ENCODE results near the gene INKA2.
A peak's percentile ranks its signal among the peaks of the same experiment; 100 is the strongest.

INKA2 gene

DNA sequence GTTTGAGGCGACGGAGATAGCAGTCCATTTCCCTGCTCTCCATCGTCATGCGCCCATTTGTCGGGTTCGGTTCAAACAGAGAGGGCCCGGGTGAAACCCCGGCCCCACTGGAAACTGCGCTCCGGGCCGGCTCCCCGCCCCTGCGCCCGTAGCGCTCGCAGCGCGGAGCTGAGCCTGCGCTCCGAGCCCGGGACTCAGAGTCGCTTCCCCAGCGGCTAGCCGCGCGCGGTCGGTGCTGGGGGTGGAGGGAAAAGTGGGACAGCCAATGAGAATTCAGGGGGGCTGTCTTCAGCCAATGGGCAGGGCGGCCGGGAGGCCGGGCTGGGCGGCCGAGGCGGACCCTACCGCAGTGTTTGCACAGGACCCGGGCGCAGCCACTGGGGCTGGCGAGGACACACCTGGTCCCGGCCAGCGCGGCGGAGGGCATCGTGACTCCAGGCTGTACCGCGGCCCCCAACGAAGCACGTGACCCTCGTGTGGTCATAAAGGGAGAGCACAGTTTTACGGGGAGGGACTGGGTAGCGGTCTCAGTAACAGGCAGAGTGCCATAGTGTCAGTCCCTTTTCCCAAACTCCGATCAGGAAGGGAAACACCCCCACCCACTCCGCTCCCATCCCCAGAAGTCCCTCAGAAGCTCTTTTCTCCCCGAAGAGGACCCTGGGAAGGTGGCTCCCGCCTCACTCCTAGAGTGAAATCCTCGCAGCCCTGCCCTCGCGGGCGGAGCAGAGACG lies at the start of gene INKA2:
Gene INKA2 (minus strand): TSS at position 202 of the 731 bp plus-strand sequence. CDS start 153 bp downstream, at position 49.
- DNase-seq, result peak; percentile 61

DNA sequence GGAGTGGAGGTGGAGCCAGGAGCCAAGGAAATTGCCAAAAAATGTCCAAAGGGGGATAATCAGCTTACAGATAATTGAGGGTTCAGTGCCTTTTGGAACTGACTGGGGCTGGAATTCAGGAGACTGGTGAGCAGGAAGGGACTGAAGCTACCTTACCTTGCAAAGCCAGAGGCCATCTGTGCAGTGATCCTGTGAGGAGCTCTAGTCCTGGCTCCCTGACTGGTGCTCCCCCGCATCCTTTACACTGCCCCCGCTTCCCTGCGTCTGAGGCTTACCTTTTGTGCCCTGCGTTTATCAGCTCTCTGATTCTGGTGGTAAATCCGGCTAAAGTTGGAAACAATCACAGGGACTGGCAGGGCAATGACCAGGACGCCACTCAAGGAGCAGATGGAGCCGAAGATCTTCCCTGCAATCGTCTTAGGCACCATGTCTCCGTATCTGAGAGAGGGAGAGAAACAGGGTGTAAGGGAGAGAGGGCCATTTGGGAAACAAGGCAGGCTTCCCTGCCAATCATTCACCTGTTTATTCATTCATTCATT lies 47.5 kb upstream of the INKA2 start:
- DNase-seq, result no peak

DNA sequence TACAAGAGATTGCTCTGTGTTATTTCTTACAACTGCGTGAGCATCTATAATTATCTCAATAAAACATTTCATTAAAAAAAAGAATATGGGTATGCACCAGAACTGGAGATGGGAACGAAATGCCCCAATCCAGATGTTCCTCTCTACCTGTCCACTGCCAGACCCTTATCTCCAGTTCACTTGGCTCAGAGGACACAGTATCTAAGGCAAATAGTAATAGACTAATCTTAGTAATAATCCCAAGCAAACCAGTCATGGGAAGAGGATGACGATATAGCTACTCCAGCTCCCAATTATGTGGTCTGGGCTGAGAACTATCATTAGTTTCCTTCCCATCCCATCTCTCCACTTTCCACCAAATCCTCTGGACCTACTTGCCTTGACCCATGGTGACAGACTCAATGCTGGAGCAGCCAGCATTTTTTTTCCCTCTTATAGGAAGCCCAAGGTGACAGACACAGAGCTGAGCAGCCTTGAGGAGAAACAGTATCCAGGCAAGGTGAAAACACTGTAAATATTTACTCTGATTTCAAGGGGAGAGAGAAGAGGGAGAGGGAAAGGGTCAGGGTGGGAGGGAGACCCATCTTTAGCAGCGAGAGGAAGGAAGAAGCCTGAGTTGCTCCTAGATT lies 45.2 kb upstream of the INKA2 start:
- DNase-seq, result no peak

DNA sequence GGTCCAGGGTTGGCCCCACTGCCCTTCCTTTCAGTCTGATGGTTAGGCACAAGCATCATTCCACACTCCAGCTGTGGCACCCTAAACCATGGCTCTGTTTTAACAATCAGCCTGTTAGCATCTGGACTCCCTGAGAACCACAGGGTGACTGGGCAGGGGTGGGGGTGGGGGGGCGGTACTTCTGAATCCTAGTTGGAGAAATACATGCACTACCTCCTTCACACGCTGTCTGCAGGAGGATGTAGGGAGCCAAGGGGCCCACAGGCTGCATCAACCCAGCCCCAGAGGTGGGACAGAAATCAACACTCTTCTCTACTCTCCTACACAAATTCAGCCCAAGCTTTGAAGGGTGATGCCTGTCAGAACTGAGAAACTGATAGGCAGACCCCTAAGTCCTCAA lies 40.4 kb upstream of the INKA2 start:
- DNase-seq, result no peak

DNA sequence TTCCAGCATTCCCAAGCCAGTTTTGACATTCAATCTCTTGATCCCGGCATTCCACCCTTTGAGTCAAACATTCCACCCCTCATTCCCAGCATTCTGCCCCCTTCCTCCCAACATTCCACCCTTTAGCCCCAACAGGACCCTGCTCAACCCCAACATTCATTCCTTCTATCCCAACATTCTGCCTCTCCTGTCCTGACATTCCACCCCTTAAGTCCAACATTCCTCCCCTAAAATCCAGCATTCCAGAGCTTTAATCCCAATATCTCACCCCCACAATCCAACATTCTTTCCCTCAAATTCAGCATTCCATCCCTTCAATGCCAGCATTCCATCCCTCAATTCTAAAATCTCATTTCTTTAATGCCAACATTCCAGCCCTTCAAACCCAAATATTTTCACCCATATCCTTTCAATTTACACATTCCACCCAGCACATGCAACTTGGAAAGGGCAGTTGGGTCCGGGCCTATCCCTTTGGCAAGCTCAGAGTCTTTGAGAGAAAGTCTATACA lies 39.4 kb upstream of the INKA2 start:
- no peak for DNase-seq

DNA sequence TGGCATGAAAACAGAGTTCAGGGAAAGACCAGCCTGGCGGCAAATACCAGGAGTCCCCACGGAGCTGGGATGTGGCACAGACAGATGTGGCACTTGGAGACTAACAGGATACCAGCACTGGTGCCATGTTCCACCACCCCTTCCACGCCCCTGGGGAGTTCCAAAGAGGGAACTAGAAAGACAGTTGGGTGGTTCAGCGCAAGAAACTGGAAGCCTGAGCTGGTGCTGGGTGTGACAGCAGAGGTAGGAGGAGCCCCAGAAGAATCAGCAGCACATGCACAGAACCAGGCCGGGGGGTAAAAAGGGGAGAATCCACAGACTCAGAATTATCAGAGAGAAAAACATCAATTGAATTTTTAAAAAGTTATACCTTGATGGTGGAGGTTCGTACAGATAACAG lies 38.9 kb upstream of the INKA2 start:
- DNase-seq, result no peak

DNA sequence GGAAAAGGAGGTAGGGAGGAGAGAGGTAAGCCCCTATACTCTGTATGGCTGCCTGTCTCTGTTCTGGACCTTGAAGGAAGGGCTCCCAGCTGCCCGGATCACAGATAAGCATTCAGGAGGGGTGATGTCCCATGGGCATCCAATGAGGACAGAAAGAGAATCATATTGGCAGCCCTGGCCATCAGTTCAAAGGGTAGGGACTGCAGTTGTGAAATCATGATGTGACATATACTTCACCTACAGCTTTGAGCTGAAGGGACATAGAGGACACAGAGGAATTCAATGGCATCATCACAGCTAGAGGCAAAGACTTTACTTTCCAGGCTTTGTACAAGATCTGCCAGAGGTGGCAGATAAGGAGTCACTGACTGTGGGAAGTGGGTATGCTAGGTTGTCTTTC lies 38.1 kb upstream of the INKA2 start:
- DNase-seq, result no peak

DNA sequence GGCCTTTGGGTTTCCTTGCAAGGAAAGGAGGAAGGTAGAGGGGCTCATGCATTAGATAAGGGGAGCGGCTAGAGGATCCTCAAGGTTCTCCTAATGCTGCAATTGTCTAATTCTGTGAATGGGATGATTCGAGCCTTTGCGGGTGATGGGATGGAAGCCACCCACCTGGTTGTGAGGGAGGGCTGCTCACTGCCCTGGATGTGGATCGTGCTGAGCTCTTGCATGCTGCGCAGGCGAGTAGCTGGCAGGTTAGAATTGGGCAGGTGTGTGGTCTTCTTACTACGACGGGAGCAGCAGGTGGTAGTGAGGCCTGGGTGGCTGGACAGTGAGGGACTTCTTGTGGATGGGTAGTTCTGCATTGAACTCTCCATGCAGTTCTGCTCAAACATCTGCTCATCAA lies 37.7 kb upstream of the INKA2 start:
- no peak for DNase-seq

DNA sequence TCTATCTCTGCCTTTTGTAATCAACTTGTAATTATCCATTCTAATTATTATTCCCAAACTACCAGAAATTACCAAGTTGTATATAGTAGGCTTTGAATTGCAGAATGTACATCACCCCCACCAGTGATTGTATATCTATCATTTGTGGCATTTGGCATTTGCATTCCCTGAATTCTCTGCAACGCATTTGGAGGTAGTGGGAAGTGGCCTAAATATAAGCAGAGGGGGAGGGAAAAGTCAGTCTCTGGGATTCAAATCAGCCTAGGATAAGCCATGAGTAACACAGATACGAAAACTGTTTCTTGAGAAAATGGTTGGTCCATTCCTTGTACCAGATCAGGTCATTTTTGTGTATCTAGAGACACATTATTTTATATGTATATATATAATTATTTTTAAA lies 37.2 kb upstream of the INKA2 start:
- no peak for DNase-seq

DNA sequence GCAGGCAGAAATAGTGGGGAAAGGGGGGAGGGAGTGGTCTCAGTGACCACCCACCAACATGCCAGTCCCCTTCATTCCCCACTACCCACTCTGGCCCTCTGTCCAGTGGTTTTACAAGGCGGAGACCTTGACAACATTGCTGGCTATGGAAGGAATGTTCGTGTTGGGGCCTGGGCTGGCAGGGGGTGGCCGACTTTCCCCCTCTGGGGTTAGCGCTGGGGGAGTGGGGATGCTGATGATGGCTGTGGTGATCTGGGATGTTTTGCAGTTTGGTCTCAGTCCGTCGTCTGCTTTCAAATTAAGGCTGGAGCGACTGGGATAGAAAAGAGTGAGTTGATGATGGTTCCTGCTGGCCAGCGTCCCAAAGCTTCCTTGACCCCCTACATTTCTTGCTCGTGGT lies 36.8 kb upstream of the INKA2 start:
- DNase-seq, result no peak

DNA sequence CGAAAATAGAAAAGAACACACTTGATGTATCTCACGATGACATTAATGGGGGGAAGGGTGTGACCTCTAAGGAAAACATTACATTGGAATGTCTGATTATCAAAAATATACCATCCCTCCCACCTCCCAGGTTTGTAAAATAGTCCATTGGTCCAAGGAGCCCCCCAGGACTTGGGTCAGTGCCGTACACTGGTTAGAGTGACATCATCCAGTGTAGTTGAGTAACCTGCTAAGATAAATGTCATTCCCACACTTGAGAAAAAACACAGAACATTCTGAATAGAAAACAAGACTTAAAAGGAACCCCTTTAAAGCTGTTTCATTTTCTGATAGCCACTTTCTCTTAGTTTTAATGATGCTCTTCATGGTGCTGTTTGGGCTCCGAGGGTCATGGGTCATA lies 31.7 kb upstream of the INKA2 start:
- DNase-seq, result no peak

DNA sequence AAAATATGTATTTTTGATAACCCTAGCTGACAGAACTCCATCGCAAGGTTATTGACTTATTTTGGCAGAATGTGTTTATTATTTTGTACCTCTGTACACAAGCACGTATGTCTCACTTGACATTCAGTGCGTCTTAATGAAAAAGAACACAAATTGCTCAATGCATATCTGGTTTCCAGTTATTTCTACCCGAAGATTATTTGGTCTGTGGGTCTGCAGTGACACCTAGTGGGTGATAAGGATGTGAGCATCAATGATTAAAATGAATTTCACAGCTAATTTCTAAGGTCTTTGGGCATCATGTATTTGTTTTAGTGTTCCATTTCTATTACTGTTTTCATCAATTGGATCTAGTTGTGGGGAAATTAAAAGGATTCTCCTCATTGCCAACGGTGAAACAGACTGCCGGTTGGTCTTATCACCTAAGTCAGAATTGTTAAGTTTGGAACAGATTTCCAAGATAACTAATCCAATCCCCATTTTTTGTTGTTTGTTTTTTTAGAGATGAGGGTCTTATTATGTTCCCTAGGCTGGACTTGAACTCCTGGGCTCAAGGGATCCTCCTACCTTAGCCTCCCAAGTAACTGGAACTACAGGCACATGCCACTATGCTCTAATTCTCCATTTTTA lies 30.4 kb upstream of the INKA2 start:
- peak; percentile 58 for DNase-seq

DNA sequence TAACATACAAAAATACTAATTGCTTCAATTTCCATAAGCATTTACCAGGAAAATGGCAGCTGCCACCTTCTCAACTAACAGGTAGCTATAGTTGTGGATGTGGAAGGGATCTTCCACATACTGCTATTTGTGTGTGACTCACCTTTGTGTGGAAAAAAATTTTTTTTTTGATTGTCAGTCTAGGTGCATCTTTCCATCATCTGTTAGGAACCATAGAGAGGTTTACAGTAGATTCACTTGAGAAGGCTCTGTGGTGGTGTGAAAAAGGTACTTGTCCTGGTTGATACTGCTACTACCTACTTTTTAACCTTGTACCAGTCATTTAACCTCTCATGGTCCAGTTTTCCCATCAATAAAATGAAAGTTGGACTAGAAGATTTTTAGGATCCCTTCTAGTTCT lies 29.4 kb upstream of the INKA2 start:
- DNase-seq, result peak; percentile 12

DNA sequence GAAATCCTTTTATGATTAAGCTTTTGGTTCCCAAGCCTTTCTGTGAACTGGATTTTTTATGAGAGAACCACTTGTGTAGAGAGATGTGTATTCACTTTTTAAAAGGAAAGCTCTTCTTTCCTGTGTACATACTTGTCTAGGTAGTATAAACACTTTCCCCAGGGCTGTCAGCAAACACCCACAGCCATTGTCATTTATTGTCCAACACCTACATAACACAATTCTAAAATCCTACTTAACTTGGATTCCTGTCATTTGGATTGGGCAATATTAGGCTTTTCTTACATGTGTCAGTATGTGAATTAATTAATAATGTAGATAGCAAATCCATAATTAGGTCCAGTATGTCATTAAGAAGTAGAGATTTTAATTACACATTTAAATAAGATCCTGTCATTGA lies 28.8 kb upstream of the INKA2 start:
- no peak for DNase-seq

DNA sequence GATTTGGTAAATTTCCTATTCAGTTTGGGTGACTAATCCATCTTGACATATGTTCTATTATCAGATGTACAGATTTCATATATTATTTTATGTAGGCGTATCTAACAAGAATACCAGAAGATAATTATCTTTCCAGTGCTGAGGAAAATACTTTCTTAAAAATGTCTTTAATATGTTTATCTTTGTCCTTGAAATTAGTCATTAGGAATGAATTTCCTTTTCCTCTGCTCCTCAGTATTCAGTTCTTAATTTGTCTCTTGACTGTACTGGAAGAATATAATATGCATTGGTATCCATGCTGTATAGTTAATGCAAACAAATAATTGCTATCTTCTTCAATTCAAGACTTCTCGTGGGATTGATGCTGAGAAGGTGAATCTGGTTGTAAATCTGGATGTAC lies 23.1 kb upstream of the INKA2 start:
- DNase-seq, result no peak

DNA sequence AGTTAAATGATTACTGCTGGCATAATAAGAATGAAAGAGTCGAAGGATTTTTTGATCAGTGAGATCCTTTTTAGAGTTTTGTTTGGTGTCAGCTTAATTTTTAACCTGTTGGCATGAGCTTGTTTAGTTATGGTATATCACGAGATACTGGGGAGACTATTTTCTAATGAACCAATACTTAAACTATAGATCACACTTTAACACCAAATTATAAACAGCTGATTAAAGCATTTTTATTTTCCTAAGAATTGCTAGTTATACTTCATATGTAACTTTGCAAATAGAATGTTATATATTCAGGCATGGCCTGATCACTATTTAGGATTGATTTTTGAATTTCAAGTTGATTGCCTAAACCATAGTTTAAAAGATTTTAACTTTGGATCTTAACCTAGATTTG lies 22.5 kb upstream of the INKA2 start:
- no peak for DNase-seq

DNA sequence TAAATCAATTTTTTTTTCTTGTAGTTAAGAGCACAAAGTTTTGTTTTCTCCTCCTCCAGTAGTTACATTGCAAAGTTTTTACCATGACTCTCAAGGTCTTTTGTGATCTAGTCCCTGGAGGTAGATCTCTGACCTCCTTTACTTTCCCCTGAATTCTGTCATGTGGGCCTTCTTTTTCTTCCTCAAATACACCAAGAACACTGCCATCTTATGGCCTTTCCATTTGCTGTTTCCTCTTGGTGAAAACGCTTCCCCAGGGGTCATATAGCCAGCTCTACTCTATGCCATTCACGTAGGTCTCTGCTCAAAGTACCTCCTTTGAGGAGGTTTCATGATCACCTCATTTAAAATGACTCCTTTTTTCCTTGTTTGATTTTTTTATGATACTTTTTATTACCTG lies 19.2 kb upstream of the INKA2 start:
- DNase-seq, result no peak

DNA sequence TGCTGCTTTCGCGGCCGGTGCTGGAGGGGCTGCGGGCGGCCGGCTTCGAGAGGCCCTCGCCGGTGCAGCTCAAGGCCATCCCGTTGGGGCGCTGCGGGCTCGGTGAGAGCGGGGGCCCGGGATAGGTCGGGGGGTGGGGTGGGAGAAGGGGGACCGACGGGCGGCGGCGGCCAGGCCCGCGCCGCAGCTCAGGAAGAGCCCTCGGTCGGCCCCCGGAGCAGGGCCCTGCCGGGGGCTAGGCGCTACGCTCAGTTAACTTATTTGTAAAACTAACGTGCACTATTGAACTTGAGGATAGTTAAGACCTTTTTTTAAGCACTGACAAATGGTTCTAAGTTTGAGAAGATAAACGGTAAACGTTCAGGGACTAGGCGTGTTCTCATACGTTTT lies 16.9 kb upstream of the INKA2 start:
- no peak for DNase-seq

DNA sequence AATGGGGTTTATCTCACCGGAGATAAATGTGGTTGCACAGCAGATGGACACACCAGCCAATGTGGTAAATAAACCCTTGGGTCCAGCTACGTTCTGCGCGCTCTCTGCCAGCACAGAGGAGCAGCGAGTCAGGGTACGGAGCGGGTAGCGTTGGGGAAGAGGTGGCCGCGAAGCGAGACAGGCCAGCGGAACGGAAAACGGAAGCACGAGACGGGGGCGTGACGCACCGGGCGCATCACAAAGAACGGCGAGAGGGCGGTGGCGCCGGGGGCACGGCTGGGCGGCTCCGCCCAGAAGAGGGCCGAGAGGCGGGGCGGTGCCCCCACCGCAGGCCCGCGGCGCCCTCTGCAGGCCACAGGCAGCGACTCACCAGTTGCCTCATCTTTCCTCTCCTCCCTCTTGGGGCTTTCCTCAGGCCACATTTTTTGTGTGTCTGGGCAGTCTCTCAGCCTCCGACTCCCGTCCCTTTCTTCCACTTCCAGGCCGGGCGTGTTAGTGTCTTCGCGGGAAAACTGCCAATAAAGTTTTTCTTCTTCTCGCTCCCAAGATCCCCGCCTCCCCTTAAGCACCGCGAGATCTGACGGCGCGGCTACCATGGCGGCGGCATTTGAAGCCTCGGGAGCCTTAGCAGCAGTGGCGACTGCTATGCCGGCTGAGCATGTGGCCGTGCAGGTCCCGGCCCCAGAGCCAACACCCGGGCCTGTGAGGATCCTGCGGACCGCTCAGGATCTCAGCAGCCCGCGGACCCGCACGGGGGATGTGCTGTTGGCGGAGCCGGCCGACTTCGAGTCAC lies 16.3 kb upstream of the INKA2 start, which contains the start of gene DDX20:
Gene DDX20 (plus strand): TSS at position 571 of the 793 bp plus-strand sequence. CDS start 24 bp downstream, at position 595.
- peak; percentile 96 for DNase-seq

DNA sequence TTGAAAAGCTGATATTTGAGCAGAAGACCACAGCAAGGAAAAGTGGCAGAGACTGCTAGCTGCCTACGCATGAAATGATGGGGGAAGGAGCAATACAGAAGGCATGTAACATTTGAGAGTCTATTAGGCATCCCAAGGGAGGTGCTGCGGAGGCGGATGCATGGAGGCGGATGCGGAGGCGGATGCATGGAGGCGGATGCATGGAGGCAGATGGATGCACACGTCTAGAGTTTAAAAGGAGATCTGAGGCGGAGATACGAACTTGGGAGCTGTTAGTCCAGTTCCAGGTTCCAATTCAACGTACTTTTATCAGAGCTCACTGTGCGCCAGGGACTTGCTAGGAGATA lies 15.8 kb upstream of the INKA2 start:
- DNase-seq, result peak; percentile 64

DNA sequence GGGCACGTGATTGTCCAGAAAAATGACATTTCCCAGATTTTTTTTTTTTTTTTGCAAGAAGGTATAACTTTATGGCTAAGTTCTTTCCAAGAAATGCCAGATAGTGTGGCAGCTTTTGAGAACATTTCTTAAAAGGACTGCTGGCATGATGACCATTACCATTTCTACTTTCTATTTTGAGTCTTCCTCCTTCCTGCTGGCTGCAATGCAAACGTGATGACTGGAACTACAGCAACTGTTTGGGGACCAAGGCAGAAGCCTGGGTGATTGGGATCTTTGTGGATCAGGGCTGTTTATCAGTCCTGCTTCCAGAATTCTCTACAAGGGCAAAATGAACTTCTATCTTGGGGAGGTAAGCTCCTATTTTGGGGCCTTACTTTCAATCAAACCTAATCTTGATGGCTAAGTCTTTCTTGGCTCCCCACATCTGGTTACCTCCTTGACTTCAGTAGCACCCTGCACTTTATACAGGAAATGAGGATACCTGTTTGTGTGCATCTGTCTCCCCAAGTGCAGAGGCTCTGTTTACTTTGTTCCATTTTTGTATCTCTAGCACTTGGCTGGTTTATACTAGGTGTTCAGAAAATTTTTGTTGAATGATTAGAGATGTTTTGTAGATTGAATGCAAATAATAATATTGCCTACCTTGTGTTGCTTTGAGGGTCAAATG lies 12.8 kb upstream of the INKA2 start:
- DNase-seq, result no peak

DNA sequence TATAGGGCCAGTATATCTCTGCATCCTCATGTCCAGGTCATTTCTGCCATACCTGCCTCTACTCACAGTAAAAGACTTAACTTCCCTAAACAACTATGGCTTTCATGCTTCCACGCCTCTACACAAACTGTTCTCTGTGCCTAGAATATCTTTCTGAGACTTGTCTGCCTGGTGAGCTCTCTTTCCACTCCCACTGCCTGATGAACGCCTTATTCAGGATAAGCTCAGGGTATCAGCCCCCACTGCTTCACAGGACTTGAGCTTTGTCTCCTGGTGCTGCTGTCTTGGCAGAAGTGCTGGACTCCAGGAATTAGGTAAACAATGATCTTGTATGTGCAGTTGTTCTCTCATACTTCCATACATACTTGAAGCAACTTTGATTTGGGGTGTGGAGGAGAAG lies 11.7 kb upstream of the INKA2 start:
- DNase-seq, result no peak

DNA sequence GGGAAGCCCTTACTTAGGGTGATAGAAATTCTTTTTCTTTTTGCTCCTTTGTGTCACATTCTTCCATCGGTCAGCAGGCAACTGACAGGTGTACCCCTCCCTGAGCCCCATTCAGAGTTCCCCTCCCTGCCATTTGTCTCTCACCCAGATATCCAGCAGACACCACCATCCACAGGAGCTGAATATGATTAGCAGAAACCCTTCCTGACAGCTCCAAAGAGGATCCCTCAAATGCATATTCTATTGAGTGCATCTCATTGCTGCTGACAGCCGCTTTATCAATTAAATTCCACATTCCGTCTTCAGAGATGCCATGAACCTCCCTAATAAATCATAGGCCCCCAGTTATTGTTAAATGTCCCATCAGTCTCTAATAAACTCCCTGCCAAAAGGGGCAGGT lies 10.4 kb upstream of the INKA2 start:
- no peak for DNase-seq

All from kidney glomerular epithelial cell (primary cell).